ENCODE results near the gene PCNX2. TPM values are rescaled to one million over a fixed set of nuclear protein-coding genes. Genes with fewer than 3 reads are reported as not detected.

Gene PCNX2
- total RNA-seq, 1 donor from 2014 or later: 17.2 TPM

DNA sequence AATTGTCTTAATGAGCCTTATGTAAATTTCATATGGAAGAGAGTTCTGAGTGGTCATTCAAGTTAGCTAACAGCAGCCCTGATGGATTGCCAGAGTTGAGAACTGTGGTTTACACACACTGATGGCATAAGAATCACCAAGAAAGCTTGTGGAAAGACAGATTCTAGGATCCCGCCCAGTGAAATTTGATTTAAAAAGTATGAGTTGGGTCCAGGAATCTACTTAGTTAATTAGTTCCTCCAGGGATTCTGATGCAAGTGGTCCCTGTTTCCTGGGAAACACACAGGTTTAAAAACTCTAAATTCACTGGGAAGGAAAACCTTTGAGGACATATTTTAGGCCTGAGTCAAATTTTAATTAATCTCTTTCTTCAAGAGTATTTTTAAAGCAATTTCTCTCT, 200.8 kb downstream of the PCNX2 start:
- no peaks in the 10 kb centered on the region for H3K27me3 Mint-ChIP-seq (ENCODE audit: unreplicated experiment)
- no peak overlapping the region for H3K4me3 Mint-ChIP-seq (ENCODE audit: unreplicated experiment)
- DNase-seq (ENCODE audit: extremely low spot score, unreplicated experiment): no peak
- H3K9me3 Mint-ChIP-seq (ENCODE audit: unreplicated experiment): no peaks in the 10 kb centered on the region
- H3K4me1 Mint-ChIP-seq (ENCODE audit: unreplicated experiment): peaks cover 6% of the 10 kb centered on the region
- TF ChIP-seq, protein P1, sequence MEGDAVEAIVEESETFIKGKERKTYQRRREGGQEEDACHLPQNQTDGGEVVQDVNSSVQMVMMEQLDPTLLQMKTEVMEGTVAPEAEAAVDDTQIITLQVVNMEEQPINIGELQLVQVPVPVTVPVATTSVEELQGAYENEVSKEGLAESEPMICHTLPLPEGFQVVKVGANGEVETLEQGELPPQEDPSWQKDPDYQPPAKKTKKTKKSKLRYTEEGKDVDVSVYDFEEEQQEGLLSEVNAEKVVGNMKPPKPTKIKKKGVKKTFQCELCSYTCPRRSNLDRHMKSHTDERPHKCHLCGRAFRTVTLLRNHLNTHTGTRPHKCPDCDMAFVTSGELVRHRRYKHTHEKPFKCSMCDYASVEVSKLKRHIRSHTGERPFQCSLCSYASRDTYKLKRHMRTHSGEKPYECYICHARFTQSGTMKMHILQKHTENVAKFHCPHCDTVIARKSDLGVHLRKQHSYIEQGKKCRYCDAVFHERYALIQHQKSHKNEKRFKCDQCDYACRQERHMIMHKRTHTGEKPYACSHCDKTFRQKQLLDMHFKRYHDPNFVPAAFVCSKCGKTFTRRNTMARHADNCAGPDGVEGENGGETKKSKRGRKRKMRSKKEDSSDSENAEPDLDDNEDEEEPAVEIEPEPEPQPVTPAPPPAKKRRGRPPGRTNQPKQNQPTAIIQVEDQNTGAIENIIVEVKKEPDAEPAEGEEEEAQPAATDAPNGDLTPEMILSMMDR (IDR thresholded peaks at IDR 0.05): no peak
- H3K27ac Mint-ChIP-seq (ENCODE audit: unreplicated experiment): no peak overlapping the region
- peaks cover 14% of the 10 kb centered on the region for H3K36me3 Mint-ChIP-seq (ENCODE audit: unreplicated experiment)

DNA sequence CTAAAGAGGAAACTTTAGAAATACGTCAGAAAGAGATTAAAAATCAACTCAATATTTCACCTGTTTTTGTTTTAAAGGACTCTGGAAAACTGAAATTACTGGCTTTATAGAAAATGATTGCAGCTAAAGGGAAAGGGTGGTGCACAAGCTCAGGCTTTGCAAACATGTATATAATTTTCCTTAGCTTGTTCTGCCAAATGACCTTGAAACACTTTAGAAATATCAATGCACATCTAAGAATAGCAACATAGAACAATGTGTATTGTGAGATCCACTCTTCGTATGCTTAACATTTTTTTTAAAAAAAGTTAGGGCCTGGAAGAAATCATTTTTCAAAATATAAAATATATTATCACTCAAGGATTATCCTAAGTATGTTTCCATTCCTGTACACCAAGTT, 201.3 kb downstream of the PCNX2 start:
- Mint-ChIP-seq H3K9me3 (ENCODE audit: unreplicated experiment) (no peaks in the 10 kb centered on the region), H3K4me1 (ENCODE audit: unreplicated experiment) (peaks cover 6% of the 10 kb centered on the region), H3K36me3 (ENCODE audit: unreplicated experiment) (peaks cover 15% of the 10 kb centered on the region), H3K27me3 (ENCODE audit: unreplicated experiment) (no peaks in the 10 kb centered on the region), H3K4me3 (ENCODE audit: unreplicated experiment) (no peak overlapping the region), H3K27ac (ENCODE audit: unreplicated experiment) (no peak overlapping the region)
- DNase-seq (ENCODE audit: extremely low spot score, unreplicated experiment): no peak
- TF ChIP-seq, protein P1 (IDR thresholded peaks at IDR 0.05): no peak

DNA sequence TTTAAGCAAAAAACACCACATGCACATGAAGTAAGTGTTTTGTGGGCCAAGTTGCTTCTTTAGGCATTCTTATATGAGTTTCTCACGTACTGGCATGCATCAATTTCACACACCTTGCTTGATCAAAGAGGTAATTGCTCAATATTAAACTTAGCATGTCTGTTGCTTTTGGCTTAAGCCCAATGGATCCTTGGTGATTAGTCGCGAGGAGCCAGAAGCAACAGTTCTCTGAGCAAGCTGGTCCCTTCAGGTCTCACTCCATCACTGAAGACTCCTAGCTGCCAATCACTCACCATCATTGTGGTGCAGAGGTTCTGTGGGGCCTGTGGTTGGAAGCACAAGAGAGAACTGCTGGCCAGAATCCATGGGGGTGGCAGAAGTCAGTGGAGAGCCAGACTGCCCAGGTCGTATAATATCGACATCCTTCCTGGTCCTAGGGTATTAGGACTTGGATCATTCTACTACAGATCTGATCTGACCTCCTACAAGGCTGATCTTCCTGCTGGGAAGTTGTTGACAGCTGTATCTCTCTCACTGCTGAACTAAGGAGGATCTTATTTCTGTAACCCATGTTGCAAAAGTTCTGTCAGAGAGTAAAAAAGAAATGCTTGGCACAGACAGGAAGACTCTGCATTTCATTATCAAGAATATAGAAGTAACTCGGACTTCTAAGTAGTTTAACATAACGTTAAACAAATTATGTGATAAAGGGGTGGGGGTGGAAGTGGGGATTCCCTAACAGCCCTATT, 204.6 kb downstream of the PCNX2 start:
- Mint-ChIP-seq H3K36me3 (ENCODE audit: unreplicated experiment) (peaks cover 10% of the 10 kb centered on the region), H3K4me3 (ENCODE audit: unreplicated experiment) (no peak overlapping the region), H3K27me3 (ENCODE audit: unreplicated experiment) (no peaks in the 10 kb centered on the region), H3K27ac (ENCODE audit: unreplicated experiment) (no peak overlapping the region), H3K4me1 (ENCODE audit: unreplicated experiment) (peaks cover 6% of the 10 kb centered on the region), H3K9me3 (ENCODE audit: unreplicated experiment) (no peaks in the 10 kb centered on the region)
- DNase-seq (ENCODE audit: extremely low spot score, unreplicated experiment): no peak
- TF ChIP-seq, protein P1 (IDR thresholded peaks at IDR 0.05): no peak

GRCh38 chr1:233089251-233089650, 206.3 kb downstream of the PCNX2 start:
- Mint-ChIP-seq H3K9me3 (ENCODE audit: unreplicated experiment) (no peaks in the 10 kb centered on the region), H3K4me3 (ENCODE audit: unreplicated experiment) (no peak overlapping the region), H3K36me3 (ENCODE audit: unreplicated experiment) (peaks cover 7% of the 10 kb centered on the region), H3K4me1 (ENCODE audit: unreplicated experiment) (peaks cover 6% of the 10 kb centered on the region), H3K27ac (ENCODE audit: unreplicated experiment) (no peak overlapping the region), H3K27me3 (ENCODE audit: unreplicated experiment) (no peaks in the 10 kb centered on the region)
- DNase-seq (ENCODE audit: extremely low spot score, unreplicated experiment): no peak
- TF ChIP-seq, protein P1 (IDR thresholded peaks at IDR 0.05): no peak

GRCh38 chr1:233088613-233089012, 206.9 kb downstream of the PCNX2 start:
- Mint-ChIP-seq H3K4me3 (ENCODE audit: unreplicated experiment) (no peak overlapping the region), H3K36me3 (ENCODE audit: unreplicated experiment) (peaks cover 9% of the 10 kb centered on the region), H3K4me1 (ENCODE audit: unreplicated experiment) (peaks cover 6% of the 10 kb centered on the region), H3K27me3 (ENCODE audit: unreplicated experiment) (no peaks in the 10 kb centered on the region), H3K9me3 (ENCODE audit: unreplicated experiment) (no peaks in the 10 kb centered on the region), H3K27ac (ENCODE audit: unreplicated experiment) (no peak overlapping the region)
- DNase-seq (ENCODE audit: extremely low spot score, unreplicated experiment): no peak
- TF ChIP-seq, protein P1 (IDR thresholded peaks at IDR 0.05): no peak
